ENCODE results near the gene SH3BGRL3.
A peak's percentile ranks its signal among the peaks of the same experiment; 100 is the strongest.

Gene SH3BGRL3

GRCh38 chr1:26297057-26297790, 17.3 kb downstream of the SH3BGRL3 start:
- TF ChIP-seq CTCF (IDR thresholded peaks at IDR 0.05; ENCODE audit: control insufficient read depth, extremely low read depth, insufficient read depth), result no peak
- DNase-seq (ENCODE audit: low read depth), result no peak
- no peak overlapping the region for H3K4me3 ChIP-seq (ENCODE audit: low read depth, low read length)

- DNase-seq (ENCODE audit: low read depth), result no peak
- H3K4me3 ChIP-seq (ENCODE audit: low read depth, low read length), result no peak overlapping the region
- TF ChIP-seq CTCF (IDR thresholded peaks at IDR 0.05; ENCODE audit: control insufficient read depth, extremely low read depth, insufficient read depth), result no peak
Observed at GRCh38 chr1:26297791-26298124, 17.9 kb downstream of the SH3BGRL3 start.

GRCh38 chr1:26300578-26301275, 20.8 kb downstream of the SH3BGRL3 start:
- DNase-seq (ENCODE audit: low read depth), result no peak
- H3K4me3 ChIP-seq (ENCODE audit: low read depth, low read length), result no peak overlapping the region
- TF ChIP-seq CTCF (IDR thresholded peaks at IDR 0.05; ENCODE audit: control insufficient read depth, extremely low read depth, insufficient read depth), result no peak

- no peak for DNase-seq (ENCODE audit: low read depth)
- TF ChIP-seq CTCF (IDR thresholded peaks at IDR 0.05; ENCODE audit: control insufficient read depth, extremely low read depth, insufficient read depth), result no peak
Observed at GRCh38 chr1:26302733-26303405, 23.0 kb downstream of the SH3BGRL3 start.

GRCh38 chr1:26305667-26306289, 25.9 kb downstream of the SH3BGRL3 start:
- TF ChIP-seq CTCF (IDR thresholded peaks at IDR 0.05; ENCODE audit: control insufficient read depth, extremely low read depth, insufficient read depth), result no peak
- peak overlapping the region; percentile 84 for H3K4me3 ChIP-seq (ENCODE audit: low read depth, low read length)
- DNase-seq (ENCODE audit: low read depth), result no peak

More at GRCh38 chr1:26302733-26303405, 23.0 kb downstream of the SH3BGRL3 start:
- H3K4me3 ChIP-seq (ENCODE audit: low read depth, low read length), result no peak overlapping the region

- DNase-seq (ENCODE audit: low read depth), result peak; percentile 80
- no peak for TF ChIP-seq CTCF (IDR thresholded peaks at IDR 0.05; ENCODE audit: control insufficient read depth, extremely low read depth, insufficient read depth)
- peak within 1 kb of the TSS; percentile 84 for H3K4me3 ChIP-seq (ENCODE audit: low read depth, low read length)
Observed at GRCh38 chr1:26306290-26307229, 26.7 kb downstream of the SH3BGRL3 start, which contains the start of gene UBXN11. UBXN11 (minus strand) TSS chr1:26306636; CDS start chr1:26302883, 3,753 bp downstream.
